Endodermal cell (in vitro differentiated cells): Measurements from ENCODE around the gene KCNC4. TPM values are rescaled to one million over a fixed set of nuclear protein-coding genes. Genes with fewer than 3 reads are reported as not detected.

Experiments used
- DNase-seq: peaks from one replicate; pipeline ENCODE4 v3.0.0-alpha.2; 2017
- H3K27ac ChIP-seq: 2 replicates; pipeline ENCODE4 v1.5.1; 2013; ENCODE audit warnings: mild to moderate bottlenecking, low read depth, low read length, moderate library complexity
- H3K27me3 ChIP-seq: 2 replicates; pipeline ENCODE4 v1.6.1; 2013; ENCODE audit warnings: mild to moderate bottlenecking, low read length, moderate library complexity; ENCODE audit not compliant: insufficient read depth, control insufficient read depth, poor library complexity, severe bottlenecking
- H3K36me3 ChIP-seq: 2 replicates; pipeline ENCODE4 v1.7.0; 2013; ENCODE audit warnings: mild to moderate bottlenecking, low read length, moderate library complexity; ENCODE audit not compliant: control insufficient read depth, insufficient read depth
- H3K4me1 ChIP-seq: one replicate; pipeline ENCODE4 v1.7.0; 2013; ENCODE audit warnings: low read length; ENCODE audit not compliant: control insufficient read depth, insufficient read depth
- H3K4me3 ChIP-seq: 2 replicates; pipeline ENCODE4 v1.5.1; 2013; ENCODE audit warnings: mild to moderate bottlenecking, low read length, moderate library complexity
- H3K9ac ChIP-seq: 2 replicates; pipeline ENCODE4 v1.6.1; 2013; ENCODE audit warnings: mild to moderate bottlenecking, low read length, moderate library complexity; ENCODE audit not compliant: poor library complexity, severe bottlenecking; ENCODE audit errors: extremely low read depth
- H3K9me3 ChIP-seq: 2 replicates; pipeline ENCODE4 v1.6.1; 2013; ENCODE audit warnings: mild to moderate bottlenecking, low read length, moderate library complexity; ENCODE audit not compliant: control insufficient read depth
- H3K27ac Mint-ChIP-seq: 2 replicates; pipeline ENCODE4 v1.8.0; 2020; ENCODE audit warnings: mixed read lengths
- H3K27me3 Mint-ChIP-seq: 2 replicates; pipeline ENCODE4 v1.8.0; 2021; ENCODE audit warnings: mild to moderate bottlenecking, mixed read lengths; ENCODE audit not compliant: insufficient read depth
- H3K36me3 Mint-ChIP-seq: 2 replicates; pipeline ENCODE4 v1.8.0; 2020; ENCODE audit warnings: low read depth, mixed read lengths
- H3K4me1 Mint-ChIP-seq: 2 replicates; pipeline ENCODE4 v1.8.0; 2020; ENCODE audit warnings: mixed read lengths
- H3K4me3 Mint-ChIP-seq: 2 replicates; pipeline ENCODE4 v1.8.0; 2020; ENCODE audit warnings: mild to moderate bottlenecking, moderate library complexity, mixed read lengths
- H3K9me3 Mint-ChIP-seq: 2 replicates; pipeline ENCODE4 v1.8.0; 2020; ENCODE audit warnings: mild to moderate bottlenecking, mixed read lengths
- CTCF ChIP-seq: fragments of 200-600 bp; sonication (generic); conservative IDR thresholded peaks from 2 replicates; pipeline ENCODE4 v1.5.0; 2021; ENCODE audit warnings: antibody characterized with exemption, mild to moderate bottlenecking
- WGBS, 2 experiments: methylation state at CpG; one replicate each; pipeline versions ENCODE4 v1.1.5 to v1.1.7; 2013; ENCODE audit warnings: missing lambda C conversion rate in 2 of 2, mixed read lengths in 1 of 2; ENCODE audit not compliant: insufficient coverage in 1 of 2, insufficient read length in 1 of 2; 5-methylcytosine and 5-hydroxymethylcytosine counted together
- total RNA-seq, 2 donors: library from RNA; stranded (reverse); fragmentation: NEBNext Ultra II Directional in 1 of 2; extraction: Animal tissue kit (Norgen Biotek cat#: 25700) in 1 of 2; gene quantifications; 2 replicates in 1 of 2; 3 replicates in 1 of 2; pipeline ENCODE4 v1.2.1, GENCODE V29; 2021

KCNC4 gene
- total RNA-seq, 2 donors from 2014 or later, result 7.6 to 10.2 TPM

- Histone ChIP-seq H3K4me3 (no peak overlapping the region), H3K9ac (no peak overlapping the region), H3K9me3 (no peaks in the 10 kb centered on the region), H3K27me3 (no peaks in the 10 kb centered on the region), H3K4me1 (no peaks in the 10 kb centered on the region), H3K36me3 (no peaks in the 10 kb centered on the region), H3K27ac (no peak overlapping the region)
- TF ChIP-seq CTCF, result no peak
- whole genome bisulfite sequencing, 2 experiments, result 95 to 96% methylated on average over 27 of the region's 27 CpGs
- peaks cover 6% of the 10 kb centered on the region for H3K4me1 Mint-ChIP-seq
- no peak overlapping the region for H3K27ac Mint-ChIP-seq
- no peak for DNase-seq
- H3K4me3 Mint-ChIP-seq, result no peak overlapping the region
- no peaks in the 10 kb centered on the region for H3K27me3 Mint-ChIP-seq
- peaks cover 6% of the 10 kb centered on the region for H3K36me3 Mint-ChIP-seq
- no peaks in the 10 kb centered on the region for H3K9me3 Mint-ChIP-seq
Observed at GRCh38 chr1:110223127-110223526, 13.0 kb downstream of the KCNC4 start.

GRCh38 chr1:110223581-110223980 is 13.5 kb downstream of the KCNC4 start:
- Mint-ChIP-seq H3K4me1 (peaks cover 2% of the 10 kb centered on the region), H3K27me3 (no peaks in the 10 kb centered on the region), H3K4me3 (no peak overlapping the region), H3K9me3 (no peaks in the 10 kb centered on the region), H3K27ac (no peak overlapping the region), H3K36me3 (peaks cover 6% of the 10 kb centered on the region)
- Histone ChIP-seq H3K4me3 (no peak overlapping the region), H3K27ac (no peak overlapping the region), H3K36me3 (no peaks in the 10 kb centered on the region), H3K4me1 (no peaks in the 10 kb centered on the region), H3K27me3 (no peaks in the 10 kb centered on the region), H3K9ac (no peak overlapping the region), H3K9me3 (no peaks in the 10 kb centered on the region)
- DNase-seq, result no peak
- TF ChIP-seq CTCF, result no peak
- 95 to 98% methylated on average over 13 to 17 of the region's 17 CpGs for WGBS, 2 experiments

DNA sequence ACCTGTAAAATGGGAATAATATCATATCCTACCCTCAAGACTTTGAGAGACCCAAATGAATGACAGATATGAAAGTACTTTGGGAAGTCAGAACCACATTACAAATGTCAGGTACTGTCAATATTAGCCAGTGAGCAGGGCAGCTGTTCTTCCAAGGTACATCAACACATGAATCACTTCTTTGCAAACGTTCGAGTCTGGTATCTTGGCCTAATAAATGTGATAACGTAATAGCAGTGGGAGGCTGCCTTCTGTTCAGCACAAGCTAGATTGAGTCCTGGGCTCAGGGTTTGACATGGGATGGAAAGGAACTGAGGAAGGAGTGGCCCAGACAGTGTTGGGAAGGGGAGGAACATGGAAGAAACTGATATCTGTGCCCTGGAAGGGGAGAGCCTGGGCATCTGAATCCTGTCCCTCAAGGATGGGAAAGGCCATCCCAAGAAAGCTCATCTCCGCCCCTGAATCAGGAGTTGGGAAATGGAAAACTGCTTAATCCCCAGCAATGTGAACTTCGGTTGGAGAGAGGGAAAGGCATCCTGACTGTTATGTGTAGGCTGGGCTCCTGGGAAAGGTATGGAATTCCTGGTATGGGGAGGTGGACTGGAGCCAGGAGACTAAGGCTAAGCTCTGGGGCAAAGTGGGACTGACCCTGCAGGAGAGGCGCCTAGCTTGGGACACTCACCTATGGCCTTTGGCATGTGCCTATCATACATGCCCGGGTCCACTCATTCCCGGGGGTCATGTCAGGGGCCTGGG is 14.3 kb downstream of the KCNC4 start:
- H3K9me3 ChIP-seq, result no peaks in the 10 kb centered on the region
- Mint-ChIP-seq H3K4me1 (no peaks in the 10 kb centered on the region), H3K9me3 (no peaks in the 10 kb centered on the region), H3K27me3 (no peaks in the 10 kb centered on the region), H3K4me3 (no peak overlapping the region), H3K27ac (no peak overlapping the region), H3K36me3 (peaks cover 6% of the 10 kb centered on the region)
- H3K9ac ChIP-seq, result no peak overlapping the region
- 92 to 94% methylated on average over 6 to 8 of the region's 8 CpGs for WGBS, 2 experiments
- H3K4me1 ChIP-seq, result no peaks in the 10 kb centered on the region
- no peak overlapping the region for H3K27ac ChIP-seq
- H3K27me3 ChIP-seq, result no peaks in the 10 kb centered on the region
- H3K36me3 ChIP-seq, result no peaks in the 10 kb centered on the region
- H3K4me3 ChIP-seq, result no peak overlapping the region
- DNase-seq, result no peak
- no peak for TF ChIP-seq CTCF
